ENCODE measurements around the gene IGF2.

IGF2 gene

GRCh38 chr11:2122907-2123627 is 16.1 kb downstream of the IGF2 start:
- no peak for DNase-seq (ENCODE audit: low read depth)

- no peak for DNase-seq (ENCODE audit: low read depth)
These were observed 16.8 kb downstream of the IGF2 start for GRCh38 chr11:2122222-2122906.

DNA sequence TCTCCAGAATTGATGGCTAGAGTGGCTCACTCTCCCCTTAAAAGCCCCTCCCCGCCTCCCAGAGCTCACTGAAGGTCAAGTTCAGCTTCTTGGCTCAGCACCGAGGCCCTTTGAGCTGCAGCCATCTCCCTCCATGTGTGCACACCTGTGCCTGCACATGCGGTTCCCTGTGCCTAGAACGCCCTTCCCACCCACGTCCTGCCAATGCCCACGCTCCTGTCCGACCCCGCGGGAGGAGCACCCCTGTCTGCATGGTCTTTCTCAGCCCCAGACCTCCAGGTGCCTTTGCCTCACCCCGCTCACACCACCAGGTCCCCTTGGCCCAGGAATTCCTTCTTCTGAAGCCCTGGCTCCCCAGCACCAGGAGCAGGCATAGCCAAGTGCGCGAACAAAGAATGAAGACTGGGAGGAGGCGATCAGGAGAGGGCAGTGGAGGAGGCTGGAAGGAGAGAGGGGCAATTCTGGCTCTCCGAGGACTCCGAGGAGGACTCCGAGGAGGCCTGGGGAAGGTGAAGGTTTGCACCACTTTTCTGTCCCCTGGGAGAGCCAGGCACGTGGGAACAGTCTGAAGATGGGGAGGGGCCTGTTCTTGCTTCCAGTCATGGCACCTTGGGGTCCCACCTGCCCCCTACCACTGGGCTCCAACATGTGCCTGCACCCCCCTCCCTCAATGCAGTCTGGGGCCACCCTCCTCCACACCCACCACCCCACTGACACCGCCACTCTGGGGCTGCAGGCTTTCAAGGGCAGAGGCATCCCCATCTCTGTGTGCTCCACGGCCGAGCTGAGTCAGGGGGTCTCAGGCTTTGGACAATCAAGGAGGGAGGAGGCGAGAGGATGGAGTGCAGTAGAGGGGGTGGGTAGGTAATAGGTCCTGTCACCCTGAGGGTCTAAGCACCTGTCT is 17.7 kb downstream of the IGF2 start:
- DNase-seq (ENCODE audit: low read depth), result no peak

DNA sequence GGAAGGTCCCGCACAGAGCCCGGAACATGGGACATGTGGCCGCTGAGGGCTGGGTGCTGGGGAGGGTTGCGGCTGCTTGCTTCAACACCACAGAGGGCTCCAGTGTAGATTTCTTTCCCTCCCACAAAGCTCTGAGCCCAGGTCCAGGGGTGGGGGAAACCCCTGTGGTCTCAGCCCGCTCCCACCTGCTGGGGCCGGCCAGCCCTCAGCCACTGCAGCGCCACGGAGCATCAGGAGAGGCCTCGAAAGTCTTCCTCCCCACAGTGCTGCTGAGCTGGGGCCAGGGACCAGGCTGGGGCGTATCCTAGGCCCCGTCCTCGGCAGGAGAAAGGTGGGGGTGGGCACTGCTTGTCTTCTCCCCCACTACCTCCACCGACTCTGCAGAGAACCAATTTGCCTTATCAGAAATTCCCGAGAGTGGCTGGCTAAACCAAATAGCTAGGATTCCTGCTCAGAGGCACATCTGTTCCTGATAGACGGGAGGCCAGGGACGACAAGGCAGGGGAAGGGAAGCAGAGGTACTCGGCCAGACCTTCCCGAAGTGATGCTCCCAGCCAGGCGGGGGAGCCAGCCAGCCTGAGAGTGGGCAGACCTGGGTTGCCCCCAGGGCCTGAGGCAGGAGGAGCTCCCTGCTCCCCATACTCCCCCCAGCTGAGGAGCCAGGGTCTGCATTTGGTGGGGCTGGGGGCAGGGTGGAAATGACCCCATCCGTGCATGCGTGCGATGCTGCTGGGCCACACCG is 18.7 kb downstream of the IGF2 start:
- no peak for DNase-seq (ENCODE audit: low read depth)

DNA sequence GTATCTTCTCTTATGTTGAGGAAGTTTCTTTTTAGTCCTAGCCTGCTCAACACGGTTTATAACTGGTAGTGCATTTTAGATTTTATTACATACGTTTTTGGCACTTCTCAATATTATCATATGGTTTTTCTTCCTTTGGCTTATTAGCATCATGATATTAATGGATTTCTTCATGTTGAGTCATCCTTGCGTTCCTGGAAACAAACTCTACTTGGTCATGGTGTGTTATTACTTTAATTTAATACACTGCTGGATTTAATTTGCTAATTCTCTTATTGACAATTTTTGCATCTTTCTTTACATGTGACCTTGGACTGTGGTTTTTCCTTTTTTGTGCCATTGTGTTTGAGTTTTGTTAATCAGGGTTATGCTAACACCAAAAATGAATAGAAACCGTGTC is 20.5 kb downstream of the IGF2 start:
- no peak for DNase-seq (ENCODE audit: low read depth)

DNA sequence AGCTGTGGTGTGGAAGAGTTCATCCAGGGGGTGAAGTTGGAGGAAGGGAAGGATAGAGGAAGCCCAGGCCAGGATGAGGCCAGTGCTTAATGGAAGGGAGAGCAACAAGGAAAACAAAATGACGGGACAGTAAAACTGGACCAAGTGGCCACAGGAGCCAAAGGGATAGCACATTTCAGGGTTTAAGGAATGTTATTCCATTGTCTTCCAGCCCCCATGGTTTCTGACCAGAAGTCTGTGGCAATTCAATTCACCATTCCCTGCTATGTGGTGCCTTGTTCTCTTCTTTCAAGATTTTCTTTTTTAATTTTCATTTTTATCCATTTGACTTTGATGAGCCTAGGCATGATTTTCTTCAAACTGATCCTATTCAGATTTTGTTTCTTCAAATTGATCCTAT is 22.5 kb downstream of the IGF2 start:
- DNase-seq (ENCODE audit: low read depth), result no peak

- DNase-seq (ENCODE audit: low read depth), result no peak
These were observed 23.9 kb downstream of the IGF2 start for GRCh38 chr11:2115308-2115707.

DNA sequence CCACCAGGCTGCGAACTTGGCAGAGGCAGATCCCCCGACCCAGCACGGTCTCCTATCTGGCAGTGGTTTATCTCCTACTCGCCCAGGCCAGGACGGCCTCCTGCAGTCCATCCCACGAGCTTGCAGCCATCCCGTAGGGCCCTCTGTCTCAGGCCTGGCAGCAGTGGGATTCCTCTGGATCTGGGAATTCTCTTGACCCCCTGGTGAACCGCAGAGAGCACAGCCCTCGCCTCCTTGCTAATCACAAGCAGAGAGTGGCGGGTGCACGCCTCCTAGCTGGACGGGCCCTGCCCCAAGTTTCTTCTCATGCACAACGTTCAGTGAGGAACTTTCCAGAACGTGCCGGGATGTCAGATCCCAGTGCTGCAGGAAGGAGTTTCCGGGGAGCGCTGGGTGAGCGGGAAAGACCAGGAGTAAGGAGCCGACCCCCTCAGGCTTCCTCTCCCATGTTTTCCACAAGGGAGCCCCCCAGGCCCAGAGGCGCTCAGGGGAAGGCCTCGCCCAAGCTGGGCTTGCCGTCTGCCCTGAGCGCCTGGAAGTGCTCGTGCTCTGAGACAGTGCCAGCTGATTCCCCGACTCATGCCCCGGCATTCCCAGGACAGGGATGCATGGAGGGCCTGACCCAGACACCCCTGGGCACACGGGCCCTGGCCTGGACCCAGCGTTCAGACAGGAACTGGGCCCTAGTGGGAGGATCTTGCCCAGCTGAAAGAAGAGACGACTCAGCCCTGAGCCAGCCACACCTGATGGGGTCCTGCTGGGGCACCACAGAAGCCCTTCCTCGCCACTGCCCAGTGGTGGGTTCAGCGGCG is 24.6 kb downstream of the IGF2 start:
- DNase-seq (ENCODE audit: low read depth), result no peak

GRCh38 chr11:2113776-2114175 is 25.4 kb downstream of the IGF2 start:
- no peak for DNase-seq (ENCODE audit: low read depth)

DNA sequence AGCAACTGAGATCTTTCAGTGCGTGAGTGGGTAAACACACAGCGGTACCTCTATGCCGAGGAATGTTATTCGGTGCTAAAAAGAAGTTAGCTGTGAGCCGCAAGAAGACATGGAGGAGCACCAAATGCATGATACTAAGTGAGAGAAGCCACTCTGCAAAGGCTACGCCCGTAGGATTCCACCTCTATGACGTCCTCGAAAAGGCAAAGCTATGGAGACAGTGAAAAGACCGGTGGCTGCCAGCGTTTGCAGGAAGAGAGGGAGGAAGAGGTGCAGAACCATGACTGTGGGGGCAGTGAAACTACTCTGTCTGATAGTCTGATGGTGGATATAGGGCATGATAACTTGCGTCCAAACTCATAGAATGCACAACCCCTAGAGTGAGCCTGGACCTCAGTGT is 28.7 kb downstream of the IGF2 start:
- no peak for DNase-seq (ENCODE audit: low read depth)

- no peak for DNase-seq (ENCODE audit: low read depth)
These were observed 29.6 kb downstream of the IGF2 start for GRCh38 chr11:2109541-2110019.

GRCh38 chr11:2108675-2109491 is 30.3 kb downstream of the IGF2 start:
- DNase-seq (ENCODE audit: low read depth), result no peak

GRCh38 chr11:2107941-2108630 is 31.1 kb downstream of the IGF2 start:
- no peak for DNase-seq (ENCODE audit: low read depth)

GRCh38 chr11:2107521-2107920 is 31.7 kb downstream of the IGF2 start:
- no peak for DNase-seq (ENCODE audit: low read depth)

DNA sequence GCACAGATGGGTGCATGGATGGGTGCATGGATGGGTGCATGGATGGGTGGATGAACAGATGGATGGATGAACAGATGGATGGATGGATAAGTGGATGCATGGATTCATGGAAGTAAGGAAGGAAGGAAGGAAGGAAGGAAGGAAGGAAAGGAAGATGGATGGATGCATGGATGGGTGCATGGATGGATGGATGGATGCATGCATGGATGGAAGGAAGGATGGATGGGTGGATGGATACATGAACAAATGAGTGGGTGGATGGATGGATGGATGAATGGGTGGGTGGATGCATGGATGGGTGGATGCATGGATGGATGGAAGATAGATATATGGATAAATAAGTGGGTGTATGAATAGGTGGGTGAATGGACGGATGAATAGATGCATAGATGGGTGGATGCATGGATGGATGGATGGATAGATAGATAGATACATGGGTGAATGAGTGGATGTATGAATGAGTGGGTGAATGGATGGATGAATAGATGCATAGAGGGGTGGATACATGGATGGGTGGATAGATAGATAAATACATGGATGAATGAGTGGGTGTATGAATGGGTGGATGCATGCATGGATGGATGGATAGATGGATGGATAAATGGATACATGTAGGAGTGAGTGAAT is 32.5 kb downstream of the IGF2 start:
- DNase-seq (ENCODE audit: low read depth), result no peak

GRCh38 chr11:2105511-2105910 is 33.7 kb downstream of the IGF2 start:
- DNase-seq (ENCODE audit: low read depth), result no peak

DNA sequence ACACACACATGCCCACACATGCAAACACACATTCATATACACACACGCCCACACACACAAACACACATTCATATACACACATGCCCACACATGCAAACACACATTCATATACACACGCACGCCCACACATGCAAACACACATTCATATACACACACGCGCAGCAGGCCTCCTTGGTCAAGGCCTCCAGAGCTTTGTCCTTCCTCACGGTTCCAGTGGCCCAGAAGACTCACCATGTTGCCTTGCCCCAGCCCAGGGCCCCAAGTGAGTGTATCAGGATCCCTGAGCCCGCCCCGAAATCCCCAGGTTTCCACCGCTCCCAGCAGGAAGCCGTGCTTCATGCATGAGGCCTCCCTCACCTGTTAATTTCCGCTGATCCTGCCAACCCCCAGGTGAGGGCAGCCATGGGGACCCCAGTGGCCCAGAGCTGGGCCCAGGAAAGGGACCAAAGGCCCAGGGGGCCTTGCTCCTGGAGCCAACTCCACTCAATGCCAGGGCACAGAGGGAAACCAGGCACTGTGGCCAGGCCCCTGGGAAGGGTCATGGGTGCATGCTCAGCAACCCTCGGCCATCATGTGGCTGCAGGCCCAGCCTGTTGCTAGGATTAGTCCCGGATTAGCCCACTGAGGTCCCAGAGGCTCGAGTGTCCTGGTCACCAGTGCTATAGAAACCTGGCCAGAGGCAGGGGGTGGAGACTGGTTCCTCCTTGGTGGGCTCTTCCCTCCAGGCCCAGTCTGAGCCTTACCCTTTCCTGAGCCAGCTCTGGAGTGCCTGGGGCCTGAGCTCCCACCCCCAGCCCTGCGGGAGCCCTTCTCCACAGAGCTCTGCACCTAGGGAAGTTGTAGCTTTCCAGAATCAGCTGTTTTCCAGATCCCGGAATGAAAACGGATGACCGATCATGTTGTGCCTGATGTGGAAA is 34.4 kb downstream of the IGF2 start:
- no peak for DNase-seq (ENCODE audit: low read depth)
